DOHH2 (cell line): ENCODE results near the gene VSIG4.

Experiments used
- H3F3A ChIP-seq: fragments of 200-600 bp; sonication (generic), shearing (Covaris generic); 2 replicates; pipeline ENCODE4 v1.6.0; 2016; ENCODE audit warnings: antibody characterized with exemption, mild to moderate bottlenecking; ENCODE audit not compliant: control insufficient read depth, insufficient read depth
- H3K27ac ChIP-seq: fragments of 200-600 bp; sonication (generic); 2 replicates; pipeline ENCODE4 v1.5.1; 2014; ENCODE audit warnings: low read depth, mild to moderate bottlenecking, low read length, moderate library complexity
- H3K27me3 ChIP-seq: fragments of 200-600 bp; sonication (generic); 2 replicates; pipeline ENCODE4 v1.6.1; 2014; ENCODE audit warnings: mild to moderate bottlenecking, low read length, mixed read lengths; ENCODE audit not compliant: control insufficient read depth
- H3K36me3 ChIP-seq: fragments of 200-600 bp; sonication (generic); 2 replicates; pipeline ENCODE4 v1.6.1; 2014; ENCODE audit warnings: mild to moderate bottlenecking, low read length, moderate library complexity, mixed read lengths; ENCODE audit not compliant: control insufficient read depth
- H3K4me1 ChIP-seq: fragments of 200-600 bp; sonication (generic); 2 replicates; pipeline ENCODE4 v1.6.1; 2014; ENCODE audit warnings: mild to moderate bottlenecking, low read length, mixed read lengths; ENCODE audit not compliant: control insufficient read depth
- H3K4me2 ChIP-seq: fragments of 200-600 bp; sonication (generic); 2 replicates; pipeline ENCODE4 v1.6.0; 2014; ENCODE audit warnings: mild to moderate bottlenecking, low read length, moderate library complexity
- H3K4me3 ChIP-seq: fragments of 200-600 bp; sonication (generic); 2 replicates; pipeline ENCODE4 v1.5.1; 2014; ENCODE audit warnings: mild to moderate bottlenecking, low read length, mixed read lengths
- H3K79me2 ChIP-seq: fragments of 200-600 bp; sonication (generic); 2 replicates; pipeline ENCODE4 v1.6.1; 2014; ENCODE audit warnings: mild to moderate bottlenecking, low read length, mixed read lengths; ENCODE audit not compliant: control insufficient read depth
- H3K9me2 ChIP-seq: fragments of 200-600 bp; sonication (generic); replicated peaks from 2 replicates; pipeline ENCODE4 v1.6.1; 2014; ENCODE audit warnings: mild to moderate bottlenecking, low read length, mixed read lengths; ENCODE audit not compliant: control insufficient read depth
- H3K9me3 ChIP-seq: fragments of 200-600 bp; sonication (generic); 2 replicates; pipeline ENCODE4 v1.6.1; 2014; ENCODE audit warnings: antibody characterized with exemption, low read length, mixed read lengths; ENCODE audit not compliant: control insufficient read depth, insufficient read depth
- H4K20me1 ChIP-seq: fragments of 200-600 bp; sonication (generic); 2 replicates; pipeline ENCODE4 v1.6.0; 2014; ENCODE audit warnings: low read depth, mild to moderate bottlenecking, antibody characterized with exemption, low read length, moderate library complexity; ENCODE audit not compliant: control insufficient read depth, insufficient read depth
- EZH2phosphoT487 ChIP-seq: fragments of 200-600 bp; sonication (generic); IDR thresholded peaks from 2 replicates; pipeline ENCODE4 v1.6.1; 2017; ENCODE audit warnings: borderline replicate concordance, mild to moderate bottlenecking, antibody characterized with exemption, low read length, moderate library complexity, mixed read lengths
- TF ChIP-seq, protein P1 (sequence below): fragments of 200-600 bp; sonication (generic); IDR thresholded peaks from one replicate; pipeline ENCODE4 v1.5.1; 2014; ENCODE audit warnings: antibody characterized with exemption, mild to moderate bottlenecking, low read depth, low read length; ENCODE audit not compliant: poor library complexity, severe bottlenecking

VSIG4 gene

DNA sequence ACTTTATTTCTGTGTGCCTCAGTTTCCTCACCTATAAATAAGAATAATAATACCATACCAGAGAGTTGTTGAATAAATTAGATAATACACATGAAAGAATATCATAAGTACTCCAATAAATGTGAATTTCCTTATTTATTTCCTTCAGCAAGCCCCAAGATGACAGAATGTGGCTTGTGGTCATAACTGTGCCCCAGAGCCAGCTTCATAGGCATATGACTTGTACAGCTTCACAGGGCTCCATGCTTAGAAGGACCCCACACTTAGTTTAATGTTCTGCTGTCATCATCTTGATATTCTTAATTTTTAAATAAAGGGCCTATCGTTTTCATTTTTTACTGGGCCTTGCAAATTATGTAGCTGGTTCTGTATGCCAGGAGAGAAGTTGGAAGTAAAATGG lies 25.3 kb downstream of the VSIG4 start:
- Histone ChIP-seq H3K79me2 (no peaks in the 10 kb centered on the region), H3K4me2 (peak overlapping the region; percentile 86), H3F3A (peaks cover 18% of the 10 kb centered on the region), H3K36me3 (no peaks in the 10 kb centered on the region; the same call in 1 of the 2 replicates), H3K27ac (peak overlapping the region; percentile 88), H3K4me1 (peaks cover 80% of the 10 kb centered on the region), H3K4me3 (peak overlapping the region; percentile 67), H4K20me1 (no peaks in the 10 kb centered on the region), H3K9me2 (no peaks in the 10 kb centered on the region), H3K9me3 (no peaks in the 10 kb centered on the region), H3K27me3 (no peaks in the 10 kb centered on the region)
- TF ChIP-seq EZH2phosphoT487 = no peak
- TF ChIP-seq, protein P1, sequence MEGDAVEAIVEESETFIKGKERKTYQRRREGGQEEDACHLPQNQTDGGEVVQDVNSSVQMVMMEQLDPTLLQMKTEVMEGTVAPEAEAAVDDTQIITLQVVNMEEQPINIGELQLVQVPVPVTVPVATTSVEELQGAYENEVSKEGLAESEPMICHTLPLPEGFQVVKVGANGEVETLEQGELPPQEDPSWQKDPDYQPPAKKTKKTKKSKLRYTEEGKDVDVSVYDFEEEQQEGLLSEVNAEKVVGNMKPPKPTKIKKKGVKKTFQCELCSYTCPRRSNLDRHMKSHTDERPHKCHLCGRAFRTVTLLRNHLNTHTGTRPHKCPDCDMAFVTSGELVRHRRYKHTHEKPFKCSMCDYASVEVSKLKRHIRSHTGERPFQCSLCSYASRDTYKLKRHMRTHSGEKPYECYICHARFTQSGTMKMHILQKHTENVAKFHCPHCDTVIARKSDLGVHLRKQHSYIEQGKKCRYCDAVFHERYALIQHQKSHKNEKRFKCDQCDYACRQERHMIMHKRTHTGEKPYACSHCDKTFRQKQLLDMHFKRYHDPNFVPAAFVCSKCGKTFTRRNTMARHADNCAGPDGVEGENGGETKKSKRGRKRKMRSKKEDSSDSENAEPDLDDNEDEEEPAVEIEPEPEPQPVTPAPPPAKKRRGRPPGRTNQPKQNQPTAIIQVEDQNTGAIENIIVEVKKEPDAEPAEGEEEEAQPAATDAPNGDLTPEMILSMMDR = no peak

DNA sequence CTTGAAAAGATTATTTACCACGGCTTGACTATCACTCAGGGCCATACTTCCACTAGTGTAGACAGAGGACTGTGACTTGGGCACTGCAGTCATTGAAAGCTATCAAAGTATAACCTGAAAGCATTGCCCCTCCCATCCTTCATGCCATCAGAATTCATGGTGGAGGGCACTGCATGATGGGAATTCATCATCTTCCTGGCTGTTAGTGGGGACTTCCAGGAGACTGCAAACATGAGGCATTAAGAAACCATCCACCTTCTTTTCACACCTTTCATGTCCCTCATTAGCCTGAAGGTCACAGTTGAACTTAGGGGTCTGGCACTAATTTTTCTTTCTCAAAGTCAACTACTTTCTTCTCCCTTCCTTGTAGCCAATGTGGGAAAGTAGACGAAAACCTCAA lies 25.8 kb downstream of the VSIG4 start:
- H3K9me3 ChIP-seq = no peaks in the 10 kb centered on the region

DNA sequence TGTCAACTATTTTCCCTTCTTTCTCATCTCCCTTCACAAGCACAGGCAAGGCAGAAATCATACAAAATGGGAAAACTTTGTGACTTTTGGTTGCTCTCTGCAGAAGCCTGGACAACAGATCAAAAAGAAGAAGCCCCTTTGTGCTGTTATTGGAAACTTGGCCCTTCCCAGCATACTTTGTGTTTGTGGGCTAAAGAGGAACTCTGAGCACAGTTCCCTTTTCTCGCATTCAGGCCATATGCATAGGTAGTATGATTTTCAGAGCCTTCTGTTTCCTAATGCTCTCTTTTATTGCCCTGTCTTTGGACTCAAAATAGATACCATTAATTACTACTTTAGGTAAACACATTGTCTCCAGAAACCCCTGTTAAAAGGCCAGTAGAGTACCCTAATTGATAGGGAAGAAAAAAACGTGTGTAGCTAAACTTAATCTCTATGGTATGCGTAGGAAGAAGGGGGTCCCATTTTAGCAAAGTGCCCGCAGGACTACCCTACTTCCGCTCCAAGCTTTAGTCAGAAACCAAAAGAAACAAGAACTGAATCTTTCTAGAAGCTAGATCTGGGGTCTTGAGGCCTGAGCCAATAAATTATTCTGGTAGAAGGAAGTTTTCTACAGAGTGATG lies 26.6 kb downstream of the VSIG4 start:
- TF ChIP-seq, protein P1 = no peak
- TF ChIP-seq EZH2phosphoT487 = no peak
- H3K27me3 ChIP-seq = no peaks in the 10 kb centered on the region
- H3K79me2 ChIP-seq = no peaks in the 10 kb centered on the region
- H3K9me2 ChIP-seq = no peaks in the 10 kb centered on the region
- peak overlapping the region; percentile 88 for H3K27ac ChIP-seq
- peaks cover 18% of the 10 kb centered on the region for H3F3A ChIP-seq
- no peaks in the 10 kb centered on the region; the same call in 1 of the 2 replicates for H3K36me3 ChIP-seq
- no peaks in the 10 kb centered on the region for H4K20me1 ChIP-seq
- H3K4me3 ChIP-seq = peak overlapping the region; percentile 53
- H3K9me3 ChIP-seq = no peaks in the 10 kb centered on the region; the same call in 1 of the 2 replicates
- H3K4me1 ChIP-seq = peaks cover 86% of the 10 kb centered on the region
- peak overlapping the region; percentile 86 for H3K4me2 ChIP-seq

More for the DNA sequence above, 25.8 kb downstream of the VSIG4 start:
- Histone ChIP-seq H3K79me2 (no peaks in the 10 kb centered on the region), H3K9me2 (no peaks in the 10 kb centered on the region), H3K27me3 (no peaks in the 10 kb centered on the region), H3K4me1 (peaks cover 80% of the 10 kb centered on the region), H3K27ac (peak overlapping the region; percentile 88), H3F3A (peaks cover 18% of the 10 kb centered on the region), H3K36me3 (no peaks in the 10 kb centered on the region; the same call in 1 of the 2 replicates), H3K4me3 (peak overlapping the region; percentile 53), H4K20me1 (no peaks in the 10 kb centered on the region), H3K4me2 (peak overlapping the region; percentile 86)
- TF ChIP-seq, protein P1 = no peak
- TF ChIP-seq EZH2phosphoT487 = no peak
